Stimulated activated CD8-positive, alpha-beta memory T cell treated with anti-CD3 and anti-CD28 coated beads, Interleukin-7, amount 100 ng/mL, for 4 hours (primary cell): ENCODE data around the gene FBXO4.
"Not testable (repeated sequence)": the region's sequence is repeated elsewhere in the genome, so short reads cannot be mapped to it uniquely, and the experiment has no call there.

ENCODE experiments used
- DNase-seq, 2 donors: peaks; one replicate each; pipeline ENCODE4 v3.0.0-alpha.2; 2020; ENCODE audit warnings: low read depth in 2 of 2

FBXO4 gene

DNA sequence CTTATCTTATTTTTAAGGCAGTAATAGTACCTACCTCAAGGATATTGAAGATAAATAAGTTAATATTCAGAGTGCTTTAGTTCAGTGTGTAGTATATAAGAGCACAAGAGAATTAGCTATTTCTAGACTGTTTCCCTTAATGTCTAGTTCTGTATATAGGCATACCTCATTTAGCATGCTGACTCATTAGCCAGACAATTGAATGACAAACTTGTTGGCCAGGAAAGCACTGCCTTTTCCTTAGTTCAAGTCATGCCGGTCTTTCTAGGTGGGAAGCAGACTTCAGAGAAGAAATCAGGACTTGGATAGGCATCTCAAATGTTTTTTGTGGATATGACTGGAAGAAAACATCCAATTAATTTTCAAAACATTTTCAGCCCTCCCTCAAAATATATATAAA is 3.2 kb upstream of the FBXO4 start:
- no peak for DNase-seq

DNA sequence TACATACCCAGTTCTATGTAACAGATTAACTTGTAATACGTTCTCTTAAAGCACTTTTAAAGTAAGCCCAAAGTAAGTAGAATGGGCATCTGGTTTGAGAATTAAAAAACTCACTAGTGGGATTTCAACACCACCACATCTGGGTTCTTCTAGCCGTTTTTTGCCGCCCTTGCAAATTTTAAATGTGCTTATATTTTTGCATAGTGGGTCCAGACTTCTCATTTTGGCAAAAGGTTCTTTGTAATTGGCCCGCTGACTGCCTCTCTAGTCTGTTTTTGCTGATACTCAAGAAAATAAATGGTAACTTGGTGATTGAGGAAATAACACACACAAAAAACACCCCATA is 582 bp upstream of the FBXO4 start:
- DNase-seq = no peak

DNA sequence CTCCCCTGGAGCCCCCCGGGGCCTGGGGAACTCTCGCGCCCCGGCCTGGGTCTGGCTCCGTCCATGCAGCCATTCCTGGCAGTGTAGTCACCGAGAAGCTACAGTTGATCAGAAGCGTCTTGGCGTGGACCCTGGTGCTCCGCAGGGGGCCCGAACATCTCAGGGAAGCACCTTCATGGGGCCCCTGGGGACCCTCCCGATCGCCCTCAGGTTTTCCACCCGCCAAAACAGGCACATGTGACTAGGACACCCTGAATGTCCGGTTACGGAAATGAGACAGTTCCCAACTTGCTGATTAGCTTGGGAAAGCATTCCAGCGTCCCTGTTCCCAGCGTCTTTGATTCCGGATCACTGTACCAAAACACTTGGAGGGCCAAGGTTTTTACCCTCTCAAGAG is 472 bp downstream of the FBXO4 start:
- DNase-seq = peak in 1 of 2 donors; percentile 2

- no peak for DNase-seq
Measured at GRCh38 chr5:41927604-41928003, 2.5 kb downstream of the FBXO4 start.

DNA sequence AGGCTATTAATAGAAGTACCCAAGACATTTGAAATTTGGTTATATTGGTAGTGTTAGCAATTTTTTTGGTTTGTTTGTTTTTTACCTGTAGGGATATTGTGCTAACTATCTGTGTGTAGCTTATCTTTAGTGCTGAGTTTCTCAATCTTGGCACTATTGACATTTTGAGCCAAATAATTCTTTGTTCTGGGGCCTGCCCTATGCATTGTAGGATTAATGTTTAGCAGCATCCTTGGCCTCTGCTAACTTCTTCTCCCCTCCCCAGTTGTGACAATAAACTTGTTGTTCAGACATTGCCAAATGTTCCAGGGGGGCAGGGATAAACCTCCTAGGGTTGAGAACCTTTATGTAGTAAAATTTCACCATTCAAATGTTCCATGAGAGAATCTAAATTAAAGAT is 4.0 kb downstream of the FBXO4 start:
- DNase-seq = no peak

GRCh38 chr5:41932770-41933169 is 7.7 kb downstream of the FBXO4 start:
- no peak for DNase-seq

DNA sequence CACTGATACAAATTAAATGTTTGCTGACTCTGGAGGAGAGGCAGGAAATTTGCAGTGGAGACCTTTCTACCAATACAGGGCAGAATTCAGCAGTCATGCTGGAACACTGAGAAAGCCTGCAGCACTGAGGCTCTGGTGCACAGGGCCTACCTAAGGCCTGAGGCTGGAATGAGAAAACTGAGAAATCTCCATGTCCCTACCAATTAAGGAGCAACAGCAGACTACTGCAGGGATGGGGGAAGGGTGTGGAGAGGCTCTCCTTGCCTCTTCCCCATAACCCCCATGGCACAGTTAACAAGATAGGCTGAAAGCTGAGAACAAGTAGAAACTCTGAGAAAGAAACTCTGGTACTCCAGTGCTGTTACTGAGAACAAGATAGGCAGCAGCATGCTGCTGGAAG is 10.5 kb downstream of the FBXO4 start:
- no peak for DNase-seq

DNA sequence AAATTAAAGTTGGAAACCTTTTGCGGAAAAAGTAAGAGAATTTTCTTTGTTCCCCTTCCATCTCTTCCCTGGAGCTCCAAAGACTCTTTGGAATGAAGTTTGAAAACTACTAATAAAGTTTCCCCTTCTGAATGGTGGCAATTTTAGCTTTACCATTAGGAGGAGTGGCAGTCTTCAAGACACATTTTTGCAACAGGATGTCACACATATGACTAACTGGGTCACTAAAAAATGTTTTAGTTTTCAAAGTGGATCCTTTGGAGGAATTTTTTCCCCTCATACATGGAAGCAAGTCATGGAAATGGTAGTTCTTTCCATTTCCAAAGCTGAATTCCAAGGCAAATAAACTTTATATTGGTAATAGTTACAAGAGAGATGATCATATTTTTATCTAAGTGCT is 15.6 kb downstream of the FBXO4 start:
- DNase-seq = no peak

GRCh38 chr5:41945332-41945955 is 20.4 kb downstream of the FBXO4 start:
- not testable (repeated sequence) for DNase-seq

DNA sequence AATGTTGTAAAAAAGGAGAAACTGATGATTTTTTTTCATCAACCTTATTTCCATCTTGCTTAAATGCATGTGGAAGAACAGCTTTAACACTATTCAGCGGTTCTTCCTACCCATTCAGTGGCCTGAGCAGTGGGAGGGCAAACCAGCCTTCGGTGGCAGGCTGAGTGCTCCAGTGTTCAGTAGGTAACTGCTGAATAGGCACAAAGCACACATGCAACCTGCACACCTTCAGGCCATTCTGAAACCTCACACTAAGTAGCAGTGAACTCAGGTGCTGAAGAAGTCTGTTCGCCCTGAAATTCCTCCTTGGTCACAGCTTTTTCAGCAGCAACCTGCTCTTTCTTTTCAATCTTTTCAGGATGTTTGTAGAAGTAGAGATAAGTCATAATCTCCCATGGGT is 26.1 kb downstream of the FBXO4 start:
- no peak for DNase-seq

DNA sequence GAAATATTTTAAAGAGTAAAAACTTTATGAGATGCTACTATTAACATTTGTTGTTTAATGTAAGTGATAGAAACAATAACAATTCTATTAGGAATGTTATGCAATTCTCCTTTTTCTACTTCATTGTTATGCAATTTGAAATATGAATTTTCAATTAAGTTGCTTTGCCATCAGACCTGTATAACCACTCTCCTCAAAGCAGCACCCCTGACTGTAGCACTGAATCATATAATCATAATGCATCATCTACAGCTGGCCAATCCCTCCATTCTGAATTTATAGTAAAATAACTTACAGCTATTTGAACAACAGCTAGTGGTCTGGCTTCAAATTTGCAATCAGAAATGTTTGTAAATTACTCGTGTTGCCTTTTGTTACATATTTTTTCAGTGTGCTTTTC is 29.2 kb downstream of the FBXO4 start:
- DNase-seq = no peak

DNA sequence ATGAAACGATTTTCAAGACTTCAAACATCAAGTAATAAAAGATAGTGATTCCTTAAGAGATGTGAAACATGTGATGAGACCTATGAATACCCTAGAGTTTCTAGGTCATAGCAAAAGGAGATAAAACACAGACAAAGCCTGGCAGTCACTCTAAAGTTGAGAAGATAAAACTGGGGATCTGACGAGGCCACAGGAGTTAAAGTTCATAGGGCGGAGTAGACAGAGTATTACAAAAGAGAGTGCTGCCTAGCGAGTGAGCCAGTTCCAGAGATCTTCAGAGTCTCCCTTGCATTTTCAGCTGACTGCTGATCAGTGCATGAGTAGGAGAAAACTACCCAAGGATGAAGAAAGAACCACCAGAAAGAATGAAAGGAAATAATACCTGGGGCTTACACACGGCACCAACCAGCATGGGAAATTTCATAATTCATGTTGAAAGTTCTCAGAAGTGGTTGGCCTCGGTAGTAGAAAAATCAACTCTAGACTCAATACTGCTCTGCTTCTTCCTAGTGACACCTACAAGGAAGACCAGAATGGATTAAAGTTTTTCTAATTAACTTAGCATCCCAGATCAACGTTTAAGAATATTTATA is 30.4 kb downstream of the FBXO4 start:
- DNase-seq = no peak

DNA sequence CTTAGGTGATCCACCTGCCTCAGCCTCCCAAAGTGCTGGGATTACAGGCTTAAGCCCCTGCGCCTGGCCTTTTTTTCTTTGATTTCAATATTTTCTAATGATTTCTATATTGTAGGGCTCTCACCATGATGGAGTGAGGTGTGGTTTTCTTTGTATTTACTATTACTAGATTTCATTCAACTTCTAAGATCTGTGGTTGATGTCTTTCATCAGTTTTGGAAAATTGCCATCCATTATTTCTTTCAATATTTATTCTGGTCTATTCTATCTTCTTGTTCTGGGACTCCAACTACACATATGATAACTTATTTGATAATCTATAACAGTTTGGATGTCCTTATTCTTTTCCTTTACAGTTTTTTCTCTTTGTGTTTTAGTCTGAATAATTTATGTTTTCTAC is 31.9 kb downstream of the FBXO4 start:
- no peak for DNase-seq

DNA sequence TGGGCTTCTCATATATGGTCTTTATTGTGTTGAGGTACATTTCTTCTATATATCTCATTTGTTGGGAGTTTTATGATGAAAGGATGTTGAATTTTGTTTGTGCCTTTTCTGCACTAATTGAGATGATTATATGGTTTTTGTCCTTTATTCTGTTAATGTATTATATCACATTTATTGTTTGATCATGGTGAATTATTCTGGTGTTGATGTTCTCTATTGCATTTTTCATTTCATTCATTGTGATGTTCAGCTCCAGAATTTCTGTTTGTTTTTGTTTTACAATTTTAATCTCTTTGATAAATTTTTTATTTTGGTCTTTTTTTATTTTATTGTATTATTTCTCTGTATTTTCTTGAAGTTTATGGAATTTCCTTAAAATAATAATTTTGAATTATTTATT is 35.4 kb downstream of the FBXO4 start:
- no peak for DNase-seq

- DNase-seq = no peak
Measured at GRCh38 chr5:41961736-41962135, 36.7 kb downstream of the FBXO4 start.

GRCh38 chr5:41962491-41962890 is 37.4 kb downstream of the FBXO4 start:
- DNase-seq = no peak

DNA sequence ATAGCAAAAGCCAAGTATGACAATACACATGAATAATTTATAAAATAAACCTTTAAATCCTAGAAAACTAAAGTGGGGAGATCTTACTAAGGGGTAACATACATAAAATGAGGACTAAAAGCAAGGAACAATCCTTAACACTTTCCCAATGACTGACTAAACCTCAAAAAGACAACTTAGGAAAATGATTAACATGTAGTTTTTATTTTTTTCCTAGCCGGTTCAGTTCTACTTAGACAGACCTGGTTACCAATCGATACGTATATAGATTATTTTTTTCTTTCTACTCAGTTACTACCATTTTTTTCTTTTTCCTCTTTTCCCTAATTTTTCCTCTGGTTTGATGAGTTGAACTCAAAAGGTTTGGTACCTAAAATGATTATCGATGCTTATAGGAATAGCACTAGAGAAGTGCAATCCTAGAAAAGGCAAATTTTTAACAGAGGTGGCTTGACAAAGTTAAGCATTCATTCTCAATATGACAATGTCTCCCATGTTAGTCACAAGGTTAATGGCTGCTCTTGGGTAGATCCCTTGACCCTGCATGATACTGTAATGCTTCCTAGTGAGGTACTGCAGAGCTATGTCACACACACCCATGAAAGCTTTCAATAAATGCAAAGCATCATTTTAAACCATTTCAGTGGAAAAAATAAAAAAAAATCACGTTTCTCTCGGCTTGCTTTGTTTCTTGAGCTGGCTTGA is 41.5 kb downstream of the FBXO4 start:
- no peak for DNase-seq

DNA sequence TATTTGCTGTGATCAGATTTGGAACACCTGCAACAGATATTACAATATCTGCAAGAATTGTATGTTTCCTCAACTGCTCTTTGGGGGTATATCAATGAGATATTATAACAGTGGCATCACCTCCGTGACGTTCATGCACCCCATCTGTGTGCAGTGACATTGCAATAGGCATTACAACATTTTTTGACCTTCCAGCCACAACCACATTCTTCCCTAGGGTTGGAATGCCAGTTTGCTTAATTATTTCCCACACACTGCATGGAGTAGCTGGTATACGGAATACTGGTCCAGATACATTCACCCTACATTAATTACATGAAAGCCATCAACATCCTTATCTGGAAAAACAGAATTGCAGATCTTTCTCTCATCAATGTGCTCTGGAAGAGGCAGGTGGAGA is 42.3 kb downstream of the FBXO4 start:
- DNase-seq = no peak

GRCh38 chr5:41968153-41968723 is 43.2 kb downstream of the FBXO4 start:
- DNase-seq = no peak

- DNase-seq = no peak
Measured at GRCh38 chr5:41973087-41973486, 48.0 kb downstream of the FBXO4 start.

DNA sequence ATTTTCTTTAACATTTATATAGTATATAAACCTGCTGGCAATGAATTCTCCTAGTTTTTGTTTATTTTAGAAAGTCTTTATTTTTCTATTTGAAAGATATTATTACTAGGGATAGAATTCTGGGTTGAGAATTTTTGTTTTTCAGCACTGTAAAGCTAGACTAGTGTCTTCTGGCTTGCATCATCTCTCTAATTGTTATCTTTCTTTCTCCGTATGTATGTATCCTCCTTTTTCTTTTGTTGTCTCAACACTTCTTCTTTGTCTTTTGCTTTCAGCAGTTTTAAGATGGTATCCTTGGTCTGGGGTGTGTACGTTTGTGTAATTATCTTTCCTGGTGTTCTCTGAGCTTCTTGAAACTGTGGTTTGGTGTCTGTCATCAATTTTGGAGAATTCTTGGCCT is 48.8 kb downstream of the FBXO4 start:
- DNase-seq = no peak

DNA sequence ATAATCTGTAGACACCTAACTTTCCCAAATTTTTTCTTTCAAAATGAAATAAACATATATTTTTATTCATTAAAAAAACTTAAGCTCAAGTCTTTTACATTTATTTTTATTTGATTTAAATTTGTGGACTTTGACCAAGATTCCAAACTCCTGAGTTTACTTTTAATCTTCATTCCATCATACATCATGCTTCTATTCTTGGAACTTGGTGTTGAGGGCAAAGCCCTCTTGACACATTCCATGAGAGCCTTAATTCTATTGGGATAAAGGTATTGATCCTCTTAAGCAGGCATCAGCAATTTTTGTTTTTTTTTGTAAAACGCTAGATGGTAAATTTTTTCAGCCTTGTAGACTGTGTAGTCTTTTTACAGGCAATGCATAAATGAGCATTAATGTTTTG is 53.6 kb downstream of the FBXO4 start:
- DNase-seq = no peak

DNA sequence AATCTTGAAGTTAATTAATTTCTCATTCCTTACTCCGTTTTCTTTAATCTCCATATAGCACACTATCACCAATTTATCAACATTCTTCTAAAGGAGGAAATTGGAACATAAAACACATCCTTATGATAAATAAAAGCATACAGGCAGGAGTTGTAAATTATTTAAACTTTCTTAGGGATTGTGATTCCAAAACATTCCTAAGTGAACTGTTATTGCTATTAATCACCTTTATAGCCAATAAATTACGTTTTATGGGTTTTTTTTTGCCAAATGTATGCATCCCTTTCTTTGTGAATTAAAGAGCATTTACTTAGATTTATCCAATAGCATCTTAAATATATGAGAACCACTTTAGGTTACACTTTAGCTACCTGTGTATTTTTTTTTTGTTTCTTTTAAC is 55.3 kb downstream of the FBXO4 start:
- DNase-seq = no peak
